Retinal pigment epithelial cell (primary cell): Measurements from ENCODE around the gene SLC4A5.
"Not testable (repeated sequence)": the region's sequence is repeated elsewhere in the genome, so short reads cannot be mapped to it uniquely, and the experiment has no call there.

ENCODE experiments used
- DNase-seq: peaks from one replicate; pipeline ENCODE4 v3.0.0-alpha.2; 2010; ENCODE audit warnings: low read depth
- H3K4me3 ChIP-seq: 2 replicates; pipeline ENCODE4 v1.5.1; 2011; ENCODE audit warnings: mild to moderate bottlenecking, low read length, control low read depth, moderate library complexity
- TF ChIP-seq, protein P1 (sequence below): conservative IDR thresholded peaks from 2 replicates; pipeline ENCODE4 v1.5.1; 2011; ENCODE audit warnings: low read depth, low read length, control low read depth, inconsistent platforms

Gene SLC4A5

DNA sequence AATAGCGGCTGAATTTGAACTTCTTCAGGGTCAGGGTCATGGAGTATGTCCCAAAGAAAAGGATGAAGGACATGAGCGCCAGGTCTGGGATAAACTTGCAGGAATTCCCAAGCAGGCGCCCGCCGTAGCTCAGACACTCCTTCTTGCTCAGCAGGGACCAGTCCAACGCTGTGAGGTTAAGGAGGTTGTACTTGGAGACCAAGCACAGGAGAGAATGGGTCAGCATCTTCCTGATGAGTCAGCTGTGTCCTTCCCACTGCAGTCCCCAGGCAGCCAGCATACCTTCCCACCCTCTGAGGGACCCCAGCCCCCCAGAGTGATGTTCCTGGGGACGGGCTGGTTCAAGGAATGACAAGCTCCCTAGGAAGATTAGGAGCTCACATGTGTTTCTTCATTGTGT lies 103.9 kb downstream of the SLC4A5 start:
- no peak overlapping the region for H3K4me3 ChIP-seq
- DNase-seq = no peak
- TF ChIP-seq, protein P1, sequence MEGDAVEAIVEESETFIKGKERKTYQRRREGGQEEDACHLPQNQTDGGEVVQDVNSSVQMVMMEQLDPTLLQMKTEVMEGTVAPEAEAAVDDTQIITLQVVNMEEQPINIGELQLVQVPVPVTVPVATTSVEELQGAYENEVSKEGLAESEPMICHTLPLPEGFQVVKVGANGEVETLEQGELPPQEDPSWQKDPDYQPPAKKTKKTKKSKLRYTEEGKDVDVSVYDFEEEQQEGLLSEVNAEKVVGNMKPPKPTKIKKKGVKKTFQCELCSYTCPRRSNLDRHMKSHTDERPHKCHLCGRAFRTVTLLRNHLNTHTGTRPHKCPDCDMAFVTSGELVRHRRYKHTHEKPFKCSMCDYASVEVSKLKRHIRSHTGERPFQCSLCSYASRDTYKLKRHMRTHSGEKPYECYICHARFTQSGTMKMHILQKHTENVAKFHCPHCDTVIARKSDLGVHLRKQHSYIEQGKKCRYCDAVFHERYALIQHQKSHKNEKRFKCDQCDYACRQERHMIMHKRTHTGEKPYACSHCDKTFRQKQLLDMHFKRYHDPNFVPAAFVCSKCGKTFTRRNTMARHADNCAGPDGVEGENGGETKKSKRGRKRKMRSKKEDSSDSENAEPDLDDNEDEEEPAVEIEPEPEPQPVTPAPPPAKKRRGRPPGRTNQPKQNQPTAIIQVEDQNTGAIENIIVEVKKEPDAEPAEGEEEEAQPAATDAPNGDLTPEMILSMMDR = no peak

DNA sequence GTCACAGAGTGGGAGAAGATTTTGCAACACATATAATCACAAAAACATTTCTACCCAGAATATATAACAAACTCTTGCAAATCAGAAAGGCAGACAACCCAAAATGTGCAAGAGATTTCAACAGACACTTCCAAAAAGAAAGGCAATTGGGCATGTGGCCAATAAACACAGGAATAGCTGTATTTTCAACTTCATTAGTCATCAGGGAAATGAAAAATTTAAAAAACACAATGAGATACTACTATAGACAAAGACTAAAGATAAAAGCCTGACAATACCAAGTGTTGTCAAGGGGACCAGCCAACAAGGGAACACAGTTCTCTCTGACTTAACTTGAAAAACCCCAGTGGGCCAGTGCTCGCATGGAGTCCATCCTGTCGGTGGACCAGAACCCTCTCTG lies 104.3 kb downstream of the SLC4A5 start:
- no peak overlapping the region for H3K4me3 ChIP-seq
- DNase-seq = no peak
- TF ChIP-seq, protein P1 = no peak

DNA sequence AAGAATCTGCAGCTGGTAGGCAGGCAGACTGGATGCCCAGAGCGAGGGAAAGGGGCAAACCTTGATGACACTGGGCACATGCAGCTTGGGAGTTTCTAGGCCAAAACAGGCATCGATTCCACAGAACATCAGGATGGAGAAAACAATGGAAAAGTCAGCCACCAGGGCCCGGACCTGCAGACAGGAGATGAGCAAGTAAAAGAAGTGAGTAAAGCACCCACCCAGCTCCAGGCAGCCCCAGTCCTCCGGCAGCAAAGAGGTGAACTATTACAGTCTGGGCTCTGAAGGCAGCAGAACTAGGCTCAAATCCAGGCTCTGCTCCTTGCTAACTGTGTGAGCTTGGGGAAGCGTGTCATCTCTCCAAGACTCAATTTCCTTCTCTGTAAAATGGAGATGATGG lies 108.2 kb downstream of the SLC4A5 start:
- no peak overlapping the region for H3K4me3 ChIP-seq
- DNase-seq = no peak
- TF ChIP-seq, protein P1 = no peak

DNA sequence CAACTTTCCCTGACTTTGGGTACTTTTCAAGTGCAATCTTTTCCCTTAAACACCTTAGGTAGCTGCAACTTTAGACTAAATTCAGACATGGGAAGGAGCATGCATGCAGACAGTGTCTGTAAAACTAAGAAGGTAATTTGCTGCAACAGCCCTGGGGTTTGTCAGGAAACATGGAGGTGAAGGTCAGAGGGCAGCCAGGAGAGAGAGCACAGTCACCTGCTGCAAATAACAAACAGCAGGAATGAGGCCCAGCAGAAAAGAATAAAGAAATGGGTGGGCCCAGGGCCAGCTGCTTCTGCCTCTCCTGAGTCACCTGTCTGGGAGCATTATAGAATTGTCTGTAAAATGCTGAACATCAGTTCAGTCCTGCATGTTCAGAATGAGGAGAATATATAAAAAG lies 109.6 kb downstream of the SLC4A5 start:
- no peak for DNase-seq
- H3K4me3 ChIP-seq = no peak overlapping the region
- TF ChIP-seq, protein P1 = no peak

DNA sequence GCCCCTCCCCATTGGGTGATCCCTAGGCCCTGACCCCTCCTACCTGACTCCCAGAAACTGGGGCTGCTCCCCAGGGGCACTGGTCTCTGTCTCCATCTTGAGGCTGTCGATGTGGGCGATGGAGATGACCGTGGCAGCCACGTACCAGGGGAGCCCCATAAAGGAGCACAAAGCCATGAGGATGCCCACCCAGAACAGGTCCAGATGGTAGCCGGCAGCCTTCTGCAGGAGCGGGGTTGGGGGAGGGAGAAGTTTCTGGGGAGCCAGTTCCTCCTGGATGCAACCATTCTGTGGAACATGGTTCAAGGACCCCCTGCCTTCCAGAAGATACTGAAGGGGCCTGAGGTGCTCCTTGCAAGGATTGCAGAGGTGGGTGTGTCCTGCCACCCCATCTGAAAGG lies 110.8 kb downstream of the SLC4A5 start:
- no peak for DNase-seq
- TF ChIP-seq, protein P1 = no peak
- no peak overlapping the region for H3K4me3 ChIP-seq

DNA sequence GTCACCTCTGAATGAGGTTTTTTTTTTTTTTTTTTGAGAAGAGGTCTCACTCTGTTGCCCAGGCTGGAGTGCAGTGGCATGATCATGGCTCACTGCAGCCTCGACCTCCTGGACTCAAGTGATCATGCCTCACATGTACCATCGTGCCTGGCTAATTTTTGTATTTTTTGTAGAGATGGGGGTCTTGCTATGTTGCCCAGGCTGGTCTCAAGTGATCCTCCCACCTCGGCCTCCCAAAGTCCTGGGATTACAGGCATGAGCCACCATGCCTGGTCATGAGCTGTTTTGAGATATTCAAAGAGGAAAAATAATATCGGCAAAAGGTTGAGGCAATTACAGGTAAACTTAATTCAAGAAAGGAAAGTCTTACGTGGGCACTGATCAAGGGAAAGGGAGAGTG lies 113.4 kb downstream of the SLC4A5 start:
- not testable (repeated sequence) for H3K4me3 ChIP-seq, DNase-seq

DNA sequence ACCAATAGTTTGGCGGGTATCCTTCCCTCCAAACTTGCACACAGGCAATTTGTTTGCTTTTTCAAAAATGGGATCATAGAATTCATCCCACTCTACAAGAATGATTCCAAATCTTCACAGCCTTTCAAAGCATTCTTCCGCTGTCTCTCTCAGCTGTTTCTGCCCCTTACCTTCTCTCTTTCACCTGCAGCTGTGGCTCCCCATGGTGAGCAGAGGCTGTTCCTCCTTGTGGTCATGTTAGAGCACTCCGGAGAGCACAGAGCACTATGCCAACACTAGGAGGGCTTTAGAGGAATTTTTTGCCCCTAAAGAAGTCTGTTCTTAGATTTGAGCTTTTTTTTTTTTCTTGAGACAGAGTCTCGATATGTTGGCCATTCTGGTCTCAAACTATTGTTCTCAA lies 114.4 kb downstream of the SLC4A5 start:
- TF ChIP-seq, protein P1 = no peak
- H3K4me3 ChIP-seq = no peak overlapping the region
- no peak for DNase-seq

DNA sequence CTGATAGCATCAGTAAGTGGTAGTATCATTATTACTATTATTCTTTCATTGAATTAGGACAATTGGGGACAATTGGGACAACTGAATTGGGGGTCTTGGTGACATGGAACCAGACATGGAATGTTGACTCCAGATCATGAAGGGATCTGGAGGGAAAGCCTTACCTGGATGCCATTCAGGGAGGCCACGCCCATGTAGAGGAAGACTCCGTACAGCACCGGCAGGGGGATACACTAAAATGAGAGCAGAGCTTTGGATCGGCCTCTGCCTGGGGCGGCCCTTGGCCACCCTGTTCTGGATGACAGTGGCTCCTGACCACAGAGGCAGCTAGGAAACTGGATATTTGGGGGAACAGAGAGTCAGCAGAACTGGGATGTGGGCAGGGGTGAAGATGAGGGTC lies 115.6 kb downstream of the SLC4A5 start:
- TF ChIP-seq, protein P1 = no peak
- H3K4me3 ChIP-seq = no peak overlapping the region
- no peak for DNase-seq
